ENCODE data around the gene CACNA1G.

Gene CACNA1G

DNA sequence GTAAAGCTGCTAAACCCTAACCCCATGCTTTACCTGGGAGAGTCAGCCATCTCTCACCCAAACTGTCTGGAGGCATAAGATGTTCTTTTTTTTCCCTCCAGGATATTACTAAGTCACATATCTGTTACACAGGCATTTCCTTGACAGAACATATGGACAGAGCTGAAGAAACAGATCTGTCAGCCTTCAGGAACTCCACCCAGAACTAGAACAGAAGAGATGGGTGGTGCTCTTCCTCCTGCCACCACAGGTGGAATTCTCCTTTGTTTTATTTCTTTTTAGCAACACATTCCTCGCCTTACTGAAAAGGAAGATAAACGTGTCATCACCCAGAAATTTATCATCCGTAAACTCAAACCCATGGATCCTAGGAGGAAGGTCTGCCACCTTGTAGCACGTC, 43.5 kb upstream of the CACNA1G start:
- TF ChIP-seq, protein P1, sequence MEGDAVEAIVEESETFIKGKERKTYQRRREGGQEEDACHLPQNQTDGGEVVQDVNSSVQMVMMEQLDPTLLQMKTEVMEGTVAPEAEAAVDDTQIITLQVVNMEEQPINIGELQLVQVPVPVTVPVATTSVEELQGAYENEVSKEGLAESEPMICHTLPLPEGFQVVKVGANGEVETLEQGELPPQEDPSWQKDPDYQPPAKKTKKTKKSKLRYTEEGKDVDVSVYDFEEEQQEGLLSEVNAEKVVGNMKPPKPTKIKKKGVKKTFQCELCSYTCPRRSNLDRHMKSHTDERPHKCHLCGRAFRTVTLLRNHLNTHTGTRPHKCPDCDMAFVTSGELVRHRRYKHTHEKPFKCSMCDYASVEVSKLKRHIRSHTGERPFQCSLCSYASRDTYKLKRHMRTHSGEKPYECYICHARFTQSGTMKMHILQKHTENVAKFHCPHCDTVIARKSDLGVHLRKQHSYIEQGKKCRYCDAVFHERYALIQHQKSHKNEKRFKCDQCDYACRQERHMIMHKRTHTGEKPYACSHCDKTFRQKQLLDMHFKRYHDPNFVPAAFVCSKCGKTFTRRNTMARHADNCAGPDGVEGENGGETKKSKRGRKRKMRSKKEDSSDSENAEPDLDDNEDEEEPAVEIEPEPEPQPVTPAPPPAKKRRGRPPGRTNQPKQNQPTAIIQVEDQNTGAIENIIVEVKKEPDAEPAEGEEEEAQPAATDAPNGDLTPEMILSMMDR (IDR thresholded peaks at IDR 0.05; ENCODE audit: low read depth, low read length), result no peak
- TF ChIP-seq, protein P2, sequence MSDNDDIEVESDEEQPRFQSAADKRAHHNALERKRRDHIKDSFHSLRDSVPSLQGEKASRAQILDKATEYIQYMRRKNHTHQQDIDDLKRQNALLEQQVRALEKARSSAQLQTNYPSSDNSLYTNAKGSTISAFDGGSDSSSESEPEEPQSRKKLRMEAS (IDR thresholded peaks at IDR 0.05; ENCODE audit: low read depth, low read length), result no peak
- no peak for TF ChIP-seq POLR2A (IDR thresholded peaks at IDR 0.05; ENCODE audit: extremely low read depth, insufficient read length)
- TF ChIP-seq MYC (IDR thresholded peaks at IDR 0.05; ENCODE audit: low read depth, low read length), result no peak
- H3K4me3 ChIP-seq (ENCODE audit: low read depth, low read length), result no peak overlapping the region
- DNase-seq (ENCODE audit: low read depth), result no peak

DNA sequence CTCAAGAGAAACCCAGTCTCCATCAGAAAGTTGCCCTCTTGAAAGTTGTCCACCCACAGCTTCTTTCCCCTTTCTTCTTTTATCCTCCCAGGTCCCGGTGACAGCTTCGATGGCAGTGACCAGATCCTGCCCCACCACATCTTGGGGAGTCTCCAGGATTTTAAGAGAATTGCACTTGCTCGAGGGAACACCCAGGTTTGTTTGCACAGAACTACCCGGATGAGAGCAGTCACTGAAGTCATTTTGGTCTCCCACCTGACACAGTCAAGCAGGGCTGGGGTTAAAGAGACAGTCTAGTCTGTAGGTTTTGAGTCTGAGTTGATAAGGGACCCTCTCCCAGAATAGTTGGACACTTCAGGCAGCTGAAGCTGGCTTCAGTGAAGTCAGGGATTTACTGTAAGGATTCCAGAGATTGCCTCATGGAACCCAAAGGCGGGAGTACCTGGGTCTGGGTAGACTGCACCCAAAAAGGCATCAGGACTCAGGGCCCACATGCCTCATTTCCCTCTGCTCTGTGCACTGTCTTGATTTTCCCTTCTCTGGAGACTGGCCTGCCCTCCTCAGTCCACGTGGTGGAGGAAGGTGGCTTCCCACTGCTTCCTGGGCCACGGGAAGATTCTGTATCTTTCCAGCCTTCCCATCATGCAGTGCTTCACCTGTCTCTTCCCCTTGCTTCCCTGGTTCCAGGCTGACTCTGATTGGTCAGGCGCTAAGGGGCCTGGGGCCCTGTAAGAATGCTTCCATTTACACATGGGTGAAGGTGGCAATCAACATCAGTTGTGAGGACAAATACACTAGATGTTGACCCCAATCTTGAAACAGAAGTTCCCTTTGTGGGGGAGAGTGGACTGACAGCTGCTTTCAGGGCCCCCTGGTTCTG, 42.8 kb upstream of the CACNA1G start:
- H3K4me3 ChIP-seq (ENCODE audit: low read depth, low read length), result no peak overlapping the region
- DNase-seq (ENCODE audit: low read depth), result no peak
- TF ChIP-seq POLR2A (IDR thresholded peaks at IDR 0.05; ENCODE audit: extremely low read depth, insufficient read length), result no peak
- TF ChIP-seq, protein P1 (IDR thresholded peaks at IDR 0.05; ENCODE audit: low read depth, low read length), result no peak
- TF ChIP-seq, protein P2 (IDR thresholded peaks at IDR 0.05; ENCODE audit: low read depth, low read length), result no peak
- no peak for TF ChIP-seq MYC (IDR thresholded peaks at IDR 0.05; ENCODE audit: low read depth, low read length)

DNA sequence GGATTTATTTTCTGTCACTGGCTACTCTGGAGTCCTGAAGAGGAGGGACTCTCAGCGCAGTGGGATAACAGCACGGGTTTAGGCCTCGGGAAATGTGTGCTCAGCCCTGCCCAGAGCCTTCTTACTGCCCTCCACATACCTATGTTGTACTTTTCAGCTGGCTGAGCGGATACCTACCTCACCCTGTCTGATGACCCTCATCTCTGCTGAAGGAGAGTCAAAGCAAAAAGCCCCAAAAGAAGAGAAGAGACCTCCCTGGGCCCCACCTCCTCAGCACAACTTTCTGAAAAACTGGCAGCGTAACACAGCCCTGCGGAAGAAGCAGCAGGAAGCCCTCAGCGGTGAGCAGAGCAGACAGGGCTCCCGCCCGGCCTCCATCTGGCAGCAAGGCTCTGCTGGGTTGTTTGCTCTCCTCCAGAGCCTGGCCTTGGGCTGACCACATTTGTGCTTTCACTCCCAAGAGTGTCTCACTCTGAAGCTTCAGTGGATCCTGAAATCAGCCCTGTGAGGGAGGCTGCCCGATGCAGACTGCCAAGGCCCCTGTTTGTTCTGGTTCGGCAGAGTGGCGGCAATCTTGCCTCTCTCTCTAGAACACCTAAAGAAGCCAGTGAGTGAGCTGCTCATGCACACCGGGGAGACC, 42.0 kb upstream of the CACNA1G start:
- H3K4me3 ChIP-seq (ENCODE audit: low read depth, low read length), result no peak overlapping the region
- no peak for DNase-seq (ENCODE audit: low read depth)
- TF ChIP-seq POLR2A (IDR thresholded peaks at IDR 0.05; ENCODE audit: extremely low read depth, insufficient read length), result no peak
- TF ChIP-seq, protein P2 (IDR thresholded peaks at IDR 0.05; ENCODE audit: low read depth, low read length), result no peak
- TF ChIP-seq MYC (IDR thresholded peaks at IDR 0.05; ENCODE audit: low read depth, low read length), result no peak
- TF ChIP-seq, protein P1 (IDR thresholded peaks at IDR 0.05; ENCODE audit: low read depth, low read length), result no peak

DNA sequence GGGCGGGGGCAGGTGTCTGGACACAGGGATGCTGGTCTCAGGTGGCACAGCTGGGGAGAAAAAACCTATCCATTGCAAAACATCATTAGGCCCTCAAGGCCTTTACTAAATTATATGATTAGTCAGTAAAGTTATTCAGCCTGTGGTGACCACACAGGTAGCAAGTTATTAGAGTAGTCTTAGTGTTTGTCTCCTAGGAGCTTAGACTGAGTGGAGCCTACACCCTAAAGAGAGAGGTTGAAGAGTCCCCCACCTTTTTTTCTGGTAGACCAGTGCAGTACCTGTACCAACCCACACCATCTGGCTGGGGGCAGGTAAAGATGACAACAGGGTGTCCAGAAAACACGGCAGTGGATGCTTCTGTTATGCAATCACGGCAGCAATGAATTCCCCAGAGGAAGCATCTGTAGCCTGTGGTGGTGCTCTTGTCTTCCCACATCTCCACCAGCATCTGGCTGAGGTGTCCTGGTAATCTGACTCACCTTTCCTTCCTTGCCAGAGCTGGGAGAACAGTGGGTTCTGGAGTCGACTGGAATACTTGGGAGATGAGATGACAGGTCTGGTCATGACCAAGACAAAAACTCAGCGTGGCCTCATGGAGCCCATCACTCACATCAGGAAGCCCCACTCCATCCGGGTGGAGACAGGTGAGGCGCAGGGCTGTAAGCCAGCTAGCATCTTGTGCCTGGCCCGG, 41.2 kb upstream of the CACNA1G start:
- TF ChIP-seq MYC (IDR thresholded peaks at IDR 0.05; ENCODE audit: low read depth, low read length) (no peak), POLR2A (IDR thresholded peaks at IDR 0.05; ENCODE audit: extremely low read depth, insufficient read length) (no peak)
- TF ChIP-seq, protein P2 (IDR thresholded peaks at IDR 0.05; ENCODE audit: low read depth, low read length), result no peak
- TF ChIP-seq, protein P1 (IDR thresholded peaks at IDR 0.05; ENCODE audit: low read depth, low read length), result no peak
- no peak for DNase-seq (ENCODE audit: low read depth)
- H3K4me3 ChIP-seq (ENCODE audit: low read depth, low read length), result no peak overlapping the region

DNA sequence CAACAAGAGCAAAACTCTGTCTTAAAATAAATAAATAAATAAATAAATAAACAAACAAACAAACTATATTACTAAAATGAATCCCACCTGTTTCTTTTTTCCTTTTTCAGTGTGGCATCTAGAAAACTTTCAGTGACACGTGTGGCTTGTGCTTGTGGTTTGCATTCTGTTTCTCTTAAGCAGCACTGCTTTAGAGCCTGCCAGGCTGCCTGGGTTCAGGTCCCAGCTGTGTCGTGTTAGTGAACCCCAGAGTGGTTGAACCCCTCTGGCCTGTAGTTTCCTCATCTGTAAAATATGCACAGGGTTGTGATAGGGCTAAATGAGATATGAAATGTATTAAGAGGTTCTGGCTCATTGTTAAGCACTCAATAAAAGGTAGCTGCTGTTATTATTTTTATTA, 40.0 kb upstream of the CACNA1G start:
- no peak for DNase-seq (ENCODE audit: low read depth)
- H3K4me3 ChIP-seq (ENCODE audit: low read depth, low read length), result no peak overlapping the region
- TF ChIP-seq, protein P1 (IDR thresholded peaks at IDR 0.05; ENCODE audit: low read depth, low read length), result no peak
- TF ChIP-seq MYC (IDR thresholded peaks at IDR 0.05; ENCODE audit: low read depth, low read length), result no peak
- no peak for TF ChIP-seq POLR2A (IDR thresholded peaks at IDR 0.05; ENCODE audit: extremely low read depth, insufficient read length)
- TF ChIP-seq, protein P2 (IDR thresholded peaks at IDR 0.05; ENCODE audit: low read depth, low read length), result no peak
